ENCODE data around the gene TRIM4.
"Not testable (repeated sequence)": the region's sequence is repeated elsewhere in the genome, so short reads cannot be mapped to it uniquely, and the experiment has no call there.

TRIM4 gene

GRCh38 chr7:99919814-99920112 lies 433 bp upstream of the TRIM4 start:
- DNase-seq (ENCODE audit: low spot score): no peak

DNA sequence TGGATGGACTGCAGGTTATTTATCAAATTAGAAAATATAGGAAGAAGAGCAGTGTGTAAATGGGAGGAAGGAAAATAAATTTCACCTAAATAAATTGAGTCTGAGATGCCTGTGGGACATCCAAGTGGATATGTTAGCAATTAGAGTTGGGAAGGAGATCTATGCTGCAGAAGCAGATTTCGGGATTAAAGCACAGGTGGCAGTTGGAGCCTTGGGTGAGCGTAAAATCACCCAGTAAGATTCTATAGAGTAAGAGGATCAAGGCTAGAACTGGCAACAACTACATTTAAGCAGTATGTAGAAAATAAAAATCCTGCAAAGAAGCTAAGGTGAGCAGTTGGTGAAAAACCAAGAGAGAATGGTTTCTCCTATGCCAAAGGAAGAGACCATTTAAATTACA lies 8.4 kb downstream of the TRIM4 start:
- DNase-seq (ENCODE audit: low spot score): no peak

GRCh38 chr7:99901581-99901980 lies 17.7 kb downstream of the TRIM4 start:
- DNase-seq (ENCODE audit: low spot score): no peak

DNA sequence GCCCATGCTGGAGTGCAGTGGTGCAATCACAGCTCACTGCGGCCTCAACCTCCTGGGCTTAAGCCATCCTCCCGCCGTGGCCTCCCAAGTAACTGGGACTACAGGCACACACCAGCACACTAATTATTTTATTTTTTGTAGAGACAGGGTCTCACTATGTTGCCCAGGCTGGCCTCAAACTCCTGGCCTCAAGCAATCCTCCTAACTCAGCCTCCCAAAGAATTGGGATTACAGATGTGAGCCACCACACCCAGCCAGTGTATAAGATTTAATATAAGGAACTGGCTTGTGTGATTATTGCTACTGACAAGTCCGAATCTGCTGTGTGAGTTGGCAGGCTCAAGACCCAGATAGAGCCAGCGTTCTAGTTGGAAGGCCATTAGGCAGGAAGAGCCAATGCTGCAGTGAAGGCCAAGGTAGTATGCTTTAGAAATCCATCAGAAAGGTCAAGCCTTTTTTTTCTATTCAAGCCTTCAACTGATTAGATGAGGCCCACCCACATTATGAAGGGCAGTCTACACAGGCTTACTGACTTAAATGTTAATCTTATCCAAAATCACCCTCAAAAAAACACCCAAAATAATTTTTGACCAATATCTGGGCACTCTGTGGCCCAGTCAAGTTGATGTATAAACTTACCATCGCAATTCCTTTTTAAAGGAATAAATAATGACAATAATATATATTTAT lies 19.4 kb downstream of the TRIM4 start:
- DNase-seq (ENCODE audit: low spot score): no peak

GRCh38 chr7:99898836-99899235 lies 20.5 kb downstream of the TRIM4 start:
- no peak for DNase-seq (ENCODE audit: low spot score)

GRCh38 chr7:99898023-99898357 lies 21.3 kb downstream of the TRIM4 start:
- DNase-seq (ENCODE audit: low spot score): no peak

- DNase-seq (ENCODE audit: low spot score): no peak
These were observed 21.9 kb downstream of the TRIM4 start for GRCh38 chr7:99897322-99898022.

GRCh38 chr7:99894738-99895137 lies 24.6 kb downstream of the TRIM4 start:
- no peak for DNase-seq (ENCODE audit: low spot score)

GRCh38 chr7:99893280-99893679 lies 26.1 kb downstream of the TRIM4 start:
- DNase-seq (ENCODE audit: low spot score): no peak

DNA sequence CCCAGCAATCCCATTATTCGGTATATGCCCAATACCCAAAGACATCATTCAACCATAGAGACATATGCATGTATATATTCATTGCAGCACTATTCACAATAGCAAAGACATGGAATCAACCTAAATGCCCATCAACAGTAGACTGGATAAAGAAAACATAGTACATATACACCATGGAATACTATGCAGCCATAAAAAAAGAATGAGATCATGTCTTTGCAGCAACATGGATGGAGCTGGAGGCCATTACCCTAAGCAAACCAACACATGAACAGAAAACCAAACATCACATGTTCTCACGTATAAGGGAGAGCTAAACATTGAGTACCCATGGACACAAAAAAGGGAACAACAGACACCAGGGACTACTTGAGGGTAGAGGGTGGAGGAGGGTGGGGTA lies 29.0 kb downstream of the TRIM4 start:
- DNase-seq (ENCODE audit: low spot score): not testable (repeated sequence)

GRCh38 chr7:99888366-99888765 lies 31.0 kb downstream of the TRIM4 start:
- not testable (repeated sequence) for DNase-seq (ENCODE audit: low spot score)

DNA sequence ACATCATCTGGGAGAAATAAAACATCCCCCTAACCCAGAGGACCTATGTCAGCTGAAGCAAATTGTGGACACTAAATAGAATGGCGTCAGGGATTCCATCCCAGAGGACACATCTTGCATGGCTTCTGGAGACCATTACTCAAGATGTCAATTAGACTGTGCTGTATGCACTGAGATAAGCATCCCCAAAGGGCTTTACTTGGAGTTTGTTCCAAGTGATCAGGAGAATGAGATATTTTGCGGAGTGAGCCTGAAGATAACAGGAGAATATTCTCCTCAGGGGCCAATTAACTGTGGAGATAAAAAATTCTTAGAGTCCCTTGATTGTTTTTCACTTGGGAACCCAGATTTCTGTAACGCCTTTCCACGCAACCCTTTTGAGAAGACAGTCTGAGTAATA lies 38.0 kb downstream of the TRIM4 start:
- no peak for DNase-seq (ENCODE audit: low spot score)

DNA sequence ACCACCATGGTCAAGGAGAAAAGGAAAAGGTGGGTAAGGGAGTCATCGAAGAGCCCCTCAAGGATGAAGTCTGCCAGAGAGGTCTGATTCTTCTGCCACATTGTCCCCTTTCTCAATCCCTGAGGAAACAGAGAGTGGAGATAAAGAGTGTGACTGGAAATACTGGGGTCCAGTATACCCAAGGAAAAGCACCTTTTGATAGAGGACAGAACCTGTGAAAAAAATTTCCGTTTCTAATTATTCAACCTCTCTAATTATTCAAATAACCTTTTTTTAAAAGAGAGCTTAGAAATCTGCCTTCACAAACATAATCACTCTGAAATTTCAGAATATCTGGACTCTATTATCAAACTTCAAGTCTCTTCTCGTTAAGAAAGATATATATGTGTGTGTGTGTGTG lies 42.4 kb downstream of the TRIM4 start, which contains the start of gene OR2AE1:
Gene OR2AE1 (minus strand): TSS at position 101 of the 400 bp plus-strand sequence. CDS start 0 bp downstream, at position 101.
- no peak for DNase-seq (ENCODE audit: low spot score)

- DNase-seq (ENCODE audit: low spot score): no peak
These were observed 42.8 kb downstream of the TRIM4 start for GRCh38 chr7:99876491-99876890.

GRCh38 chr7:99868246-99868645 lies 51.1 kb downstream of the TRIM4 start:
- DNase-seq (ENCODE audit: low spot score): no peak

DNA sequence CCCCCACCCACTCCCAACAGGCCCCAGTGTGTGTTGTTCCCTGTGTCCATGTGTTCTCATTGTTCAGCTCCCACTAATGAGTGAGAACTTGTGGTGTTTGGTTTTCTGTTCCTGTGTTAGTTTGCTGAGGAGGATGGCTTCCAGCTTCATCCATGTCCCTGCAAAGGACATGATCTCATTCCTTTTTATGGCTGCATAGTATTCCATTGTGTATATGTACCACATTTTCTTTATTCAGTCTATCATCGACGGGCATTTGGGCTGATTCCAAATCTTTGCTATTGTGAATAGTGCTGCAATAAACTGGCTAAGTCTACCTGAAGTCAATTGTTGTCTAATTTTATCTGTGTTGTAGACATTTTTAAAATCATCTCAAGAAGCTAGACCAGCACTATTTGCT lies 51.9 kb downstream of the TRIM4 start:
- DNase-seq (ENCODE audit: low spot score): not testable (repeated sequence)

DNA sequence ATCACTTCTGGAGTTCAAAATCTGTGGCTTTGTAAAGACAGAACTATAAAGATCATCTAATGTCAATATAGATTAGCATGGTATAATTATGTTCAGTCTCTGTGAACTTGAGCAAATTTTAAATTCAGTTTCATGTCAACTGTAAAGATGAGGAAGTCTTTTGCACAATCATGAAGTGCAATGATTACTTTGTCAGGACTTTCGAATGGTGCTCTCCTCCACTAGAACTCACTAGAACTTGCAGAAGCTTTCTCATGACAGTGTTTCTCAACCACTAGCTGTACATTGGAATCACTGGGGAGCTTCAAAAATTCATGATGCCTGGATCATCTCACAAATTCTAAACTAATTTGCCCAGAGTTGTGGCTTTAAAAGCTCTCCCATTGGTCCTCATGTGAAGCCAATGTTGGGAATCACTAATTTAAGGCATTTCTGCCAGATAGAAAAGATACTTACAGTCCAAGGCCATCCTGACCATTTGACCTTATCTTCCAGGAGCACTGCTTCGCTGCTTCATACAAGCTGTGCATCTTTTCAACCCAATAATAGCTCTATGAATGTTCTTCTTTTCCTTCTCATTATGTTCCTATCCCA lies 55.4 kb downstream of the TRIM4 start:
- no peak for DNase-seq (ENCODE audit: low spot score)

GRCh38 chr7:99860281-99861127 lies 58.8 kb downstream of the TRIM4 start:
- DNase-seq (ENCODE audit: low spot score): peak; percentile 82

- DNase-seq (ENCODE audit: low spot score): no peak
These were observed 64.1 kb downstream of the TRIM4 start for GRCh38 chr7:99855236-99855635.

GRCh38 chr7:99848420-99849216 lies 70.7 kb downstream of the TRIM4 start:
- no peak for DNase-seq (ENCODE audit: low spot score)

- no peak for DNase-seq (ENCODE audit: low spot score)
These were observed 75.0 kb downstream of the TRIM4 start for GRCh38 chr7:99844328-99844727.

DNA sequence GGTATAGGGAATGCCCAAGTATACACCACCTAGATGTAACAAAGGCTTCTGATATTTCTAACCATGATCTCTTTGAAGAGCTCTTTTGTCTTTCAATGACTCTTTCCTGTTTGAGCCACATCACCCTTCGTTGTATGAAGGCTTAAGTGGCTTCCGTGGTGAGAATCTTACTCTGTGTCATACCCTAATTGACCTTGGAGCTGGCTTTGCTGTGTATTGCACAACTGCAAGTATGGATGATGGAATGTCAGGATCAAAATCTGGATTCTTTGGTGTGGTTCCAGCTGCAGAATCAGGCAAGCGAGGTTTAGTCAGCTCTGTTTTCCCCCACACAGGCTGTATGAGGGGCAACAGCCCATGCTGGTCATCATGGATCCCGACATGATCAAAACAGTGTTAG lies 75.5 kb downstream of the TRIM4 start:
- DNase-seq (ENCODE audit: low spot score): peak; percentile 27
